Activated T-helper 2 cell treated with anti-CD3 and anti-CD28 coated beads, Interferon-gamma antibody, Interleukin-2, Interleukin-4, amounts not matched to agents 10 μg/mL and 5 μg/mL and 100 μg/mL, durations not matched to agents 14 hours and 24 hours and 36 hours (primary cell): Measurements from ENCODE around the gene ZEB2. TPM values are rescaled to one million over a fixed set of nuclear protein-coding genes. Genes with fewer than 3 reads are reported as not detected.

ENCODE experiments used
- DNase-seq: peaks from one replicate; pipeline ENCODE4 v3.0.0; 2021; ENCODE audit warnings: low spot score
- H3K27ac Mint-ChIP-seq: one replicate; pipeline ENCODE4 v1.8.0; 2021; ENCODE audit warnings: mixed read lengths
- H3K27me3 Mint-ChIP-seq: one replicate; pipeline ENCODE4 v1.8.0; 2021; ENCODE audit warnings: low read depth, mixed read lengths
- H3K36me3 Mint-ChIP-seq: one replicate; pipeline ENCODE4 v1.8.0; 2021; ENCODE audit warnings: low read depth, mixed read lengths
- H3K4me1 Mint-ChIP-seq: one replicate; pipeline ENCODE4 v1.8.0; 2021; ENCODE audit warnings: low read depth, mixed read lengths
- H3K4me3 Mint-ChIP-seq: one replicate; pipeline ENCODE4 v1.8.0; 2021; ENCODE audit warnings: low read depth, mild to moderate bottlenecking, moderate library complexity, mixed read lengths
- H3K9me3 Mint-ChIP-seq: one replicate; pipeline ENCODE4 v1.8.0; 2021; ENCODE audit warnings: mixed read lengths
- intact Hi-C: fragments of 100-400 bp; cut with micrococcal nuclease; formaldehyde crosslinking; loops from one replicate; pipeline ENCODE4 v1.15.1; 2023
- total RNA-seq: library from RNA; stranded (reverse); gene quantifications from 2 replicates; pipeline ENCODE4 v1.2.3, GENCODE V29; 2022

Gene ZEB2
- total RNA-seq, 1 donor from 2014 or later, result 53.2 TPM

DNA sequence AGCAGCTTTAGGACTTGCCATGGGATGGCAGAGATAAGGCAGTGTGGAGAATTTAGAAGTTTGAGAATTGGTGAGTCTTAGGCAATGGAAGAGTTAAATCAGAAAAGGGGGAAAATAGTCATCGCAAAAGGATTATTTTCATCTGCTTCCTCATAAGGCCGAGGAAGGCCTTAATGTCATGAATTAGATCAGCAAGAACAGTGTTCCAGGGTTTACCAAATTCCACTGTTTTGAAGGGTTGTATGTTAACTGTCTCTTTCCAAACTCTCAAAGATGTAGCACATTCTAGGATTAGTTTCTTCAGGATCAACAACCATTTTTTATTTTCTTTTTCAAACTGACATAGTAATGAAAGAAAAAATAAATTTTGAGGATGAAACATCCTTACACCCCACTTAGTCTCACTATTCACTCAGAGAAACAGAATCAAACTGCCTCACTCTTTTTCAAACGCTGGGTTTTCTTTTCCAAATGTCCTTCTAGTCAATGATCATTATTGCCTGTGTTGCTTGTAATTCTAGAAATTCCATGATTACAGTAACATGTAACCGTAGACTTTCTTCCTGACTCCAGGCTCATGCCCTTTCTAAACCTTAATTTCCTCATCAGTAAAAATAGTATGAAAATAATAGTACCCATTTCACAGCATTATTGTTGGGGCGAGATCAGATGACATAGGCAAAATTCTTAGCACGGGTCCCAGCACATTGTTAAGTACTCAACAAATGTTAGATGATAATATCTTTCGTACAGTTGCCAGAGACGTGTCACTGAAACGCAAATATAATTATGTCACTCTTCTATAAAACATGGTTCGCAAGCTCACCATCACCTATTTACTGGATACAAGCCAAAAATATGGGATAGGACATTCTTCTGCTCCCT, 23.6 kb downstream of the ZEB2 start:
- DNase-seq, result no peak
- Mint-ChIP-seq H3K4me1 (peaks cover 43% of the 10 kb centered on the region), H3K27me3 (no peaks in the 10 kb centered on the region), H3K9me3 (no peaks in the 10 kb centered on the region), H3K4me3 (no peak overlapping the region), H3K36me3 (peaks cover 55% of the 10 kb centered on the region), H3K27ac (no peak overlapping the region)
- intact Hi-C loops, result no loop called here

- Mint-ChIP-seq H3K36me3 (peaks cover 56% of the 10 kb centered on the region), H3K4me1 (peaks cover 35% of the 10 kb centered on the region), H3K27ac (no peak overlapping the region), H3K4me3 (no peak overlapping the region), H3K27me3 (no peaks in the 10 kb centered on the region), H3K9me3 (no peaks in the 10 kb centered on the region)
- intact Hi-C loops, result no loop called here
- no peak for DNase-seq
Measured at GRCh38 chr2:144495227-144496091, 24.5 kb downstream of the ZEB2 start.

DNA sequence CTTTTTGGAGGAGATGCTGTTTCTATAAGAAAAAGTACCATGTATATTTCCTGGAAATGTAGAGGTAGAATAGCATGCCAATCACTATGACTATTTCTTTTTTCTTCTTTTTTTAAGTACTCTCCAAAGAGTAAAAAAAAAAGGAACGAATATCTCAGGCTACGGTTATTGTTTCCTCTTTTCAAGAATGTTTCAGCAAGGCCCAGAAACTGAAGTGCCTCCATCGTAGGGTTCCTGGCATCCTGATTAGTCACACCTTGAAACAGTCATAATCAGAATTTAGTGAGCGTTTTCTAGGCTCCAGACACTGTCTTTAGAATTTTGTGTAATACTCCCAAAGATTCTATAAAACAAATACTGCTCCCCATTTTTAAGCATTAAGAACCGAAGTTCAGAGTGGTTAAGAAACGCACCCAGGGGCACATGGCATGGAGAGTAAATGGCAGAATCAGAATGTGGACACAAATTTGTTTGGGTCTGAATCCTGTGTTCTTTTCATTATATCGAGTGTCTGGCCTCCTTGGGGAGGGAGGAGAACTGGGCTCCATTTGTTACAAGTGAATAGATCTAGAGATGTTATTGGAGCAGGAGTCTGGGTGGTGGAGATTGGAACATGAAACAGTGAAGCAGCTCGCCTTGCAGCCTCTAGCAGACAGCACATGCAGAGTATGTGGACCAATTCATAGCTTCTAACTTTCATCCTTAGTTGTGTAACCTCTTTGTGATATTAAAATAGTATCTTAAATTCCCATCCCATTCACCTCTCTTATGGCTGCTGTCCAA, 26.7 kb downstream of the ZEB2 start:
- peaks cover 33% of the 10 kb centered on the region for H3K4me1 Mint-ChIP-seq
- H3K36me3 Mint-ChIP-seq, result peaks cover 54% of the 10 kb centered on the region
- H3K27me3 Mint-ChIP-seq, result no peaks in the 10 kb centered on the region
- no peak for DNase-seq
- H3K4me3 Mint-ChIP-seq, result no peak overlapping the region
- peak overlapping the region; percentile 55 for H3K27ac Mint-ChIP-seq
- no peaks in the 10 kb centered on the region for H3K9me3 Mint-ChIP-seq
- intact Hi-C loops, result loop anchor here (5.0 kb wide), 1 partner anchor 36 kb away; no protein-coding TSS in a partner anchor

GRCh38 chr2:144490857-144491256, 29.1 kb downstream of the ZEB2 start:
- peaks cover 1% of the 10 kb centered on the region for H3K27me3 Mint-ChIP-seq
- peaks cover 32% of the 10 kb centered on the region for H3K4me1 Mint-ChIP-seq
- DNase-seq, result no peak
- H3K36me3 Mint-ChIP-seq, result peaks cover 46% of the 10 kb centered on the region
- intact Hi-C loops, result loop anchor here (5.0 kb wide), 1 partner anchor 34 kb away; no protein-coding TSS in a partner anchor
- H3K27ac Mint-ChIP-seq, result no peak overlapping the region
- no peak overlapping the region for H3K4me3 Mint-ChIP-seq
- H3K9me3 Mint-ChIP-seq, result no peaks in the 10 kb centered on the region

DNA sequence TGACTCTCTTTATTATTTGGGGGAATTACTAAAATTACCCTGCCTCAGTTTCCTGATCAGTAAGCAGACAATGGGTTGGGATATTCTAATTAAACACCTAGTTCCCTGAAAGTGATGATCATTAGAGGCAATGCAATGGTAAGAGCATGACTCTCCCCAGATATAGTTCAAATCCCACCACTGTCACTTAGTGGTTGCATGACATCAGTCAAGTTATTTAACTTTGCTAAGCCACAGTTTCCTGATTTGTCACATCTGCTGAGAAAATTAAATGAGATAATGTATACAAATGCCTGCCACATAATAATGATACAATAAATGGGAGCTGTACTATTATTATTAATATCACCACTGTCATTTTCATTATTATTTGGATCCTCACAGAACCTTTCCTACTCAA, 29.9 kb downstream of the ZEB2 start:
- Mint-ChIP-seq H3K4me1 (peaks cover 28% of the 10 kb centered on the region), H3K4me3 (no peak overlapping the region), H3K27ac (no peak overlapping the region)

GRCh38 chr2:144489315-144489916, 30.5 kb downstream of the ZEB2 start:
- Mint-ChIP-seq H3K9me3 (no peaks in the 10 kb centered on the region), H3K4me3 (no peak overlapping the region), H3K4me1 (peaks cover 28% of the 10 kb centered on the region), H3K27ac (no peak overlapping the region), H3K27me3 (peaks cover 1% of the 10 kb centered on the region), H3K36me3 (peaks cover 43% of the 10 kb centered on the region)
- intact Hi-C loops, result no loop called here
- DNase-seq, result no peak

More for the DNA sequence above, 29.9 kb downstream of the ZEB2 start:
- peaks cover 45% of the 10 kb centered on the region for H3K36me3 Mint-ChIP-seq
- DNase-seq, result no peak
- no peaks in the 10 kb centered on the region for H3K9me3 Mint-ChIP-seq
- peaks cover 1% of the 10 kb centered on the region for H3K27me3 Mint-ChIP-seq
- intact Hi-C loops, result loop anchor here (5.0 kb wide), 1 partner anchor 33 kb away; no protein-coding TSS in a partner anchor

- peaks cover 1% of the 10 kb centered on the region for H3K27me3 Mint-ChIP-seq
- H3K4me1 Mint-ChIP-seq, result peaks cover 27% of the 10 kb centered on the region
- DNase-seq, result no peak
- H3K36me3 Mint-ChIP-seq, result peaks cover 42% of the 10 kb centered on the region
- no peak overlapping the region for H3K4me3 Mint-ChIP-seq
- no peak overlapping the region for H3K27ac Mint-ChIP-seq
- intact Hi-C loops, result loop anchor here (5.0 kb wide), 1 partner anchor 33 kb away; no protein-coding TSS in a partner anchor
- H3K9me3 Mint-ChIP-seq, result no peaks in the 10 kb centered on the region
Measured at GRCh38 chr2:144484201-144484948, 35.5 kb downstream of the ZEB2 start.

DNA sequence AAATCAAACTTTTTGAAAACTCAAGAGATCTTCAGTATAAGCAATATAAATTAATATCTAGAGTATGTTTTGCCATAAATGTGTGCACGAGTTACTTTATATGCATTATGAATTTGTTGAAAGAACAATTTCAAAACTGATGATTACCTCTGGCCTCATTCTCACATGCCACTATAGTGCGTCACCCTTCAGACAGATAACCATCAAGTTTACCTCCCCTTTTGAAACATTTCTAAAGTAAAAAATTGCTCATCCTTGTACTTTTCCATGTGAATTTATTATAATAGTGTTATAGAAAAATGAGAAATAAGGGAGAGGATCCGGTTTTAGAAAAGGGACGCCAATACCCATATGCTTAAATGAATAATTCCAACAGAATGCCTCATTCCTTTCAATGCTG, 38.3 kb downstream of the ZEB2 start:
- H3K27ac Mint-ChIP-seq, result no peak overlapping the region
- intact Hi-C loops, result loop anchor here (5.0 kb wide), 1 partner anchor 36 kb away; no protein-coding TSS in a partner anchor
- no peaks in the 10 kb centered on the region for H3K27me3 Mint-ChIP-seq
- H3K4me1 Mint-ChIP-seq, result peaks cover 26% of the 10 kb centered on the region
- H3K9me3 Mint-ChIP-seq, result no peaks in the 10 kb centered on the region
- DNase-seq, result no peak
- no peak overlapping the region for H3K4me3 Mint-ChIP-seq
- H3K36me3 Mint-ChIP-seq, result peaks cover 51% of the 10 kb centered on the region

- Mint-ChIP-seq H3K4me3 (no peak overlapping the region), H3K36me3 (peaks cover 56% of the 10 kb centered on the region), H3K9me3 (no peaks in the 10 kb centered on the region), H3K27me3 (no peaks in the 10 kb centered on the region), H3K4me1 (peaks cover 31% of the 10 kb centered on the region), H3K27ac (peak overlapping the region; percentile 59)
- no peak for DNase-seq
- intact Hi-C loops, result loop anchor here (5.0 kb wide), 1 partner anchor 36 kb away; no protein-coding TSS in a partner anchor
Measured at GRCh38 chr2:144481109-144481508, 38.8 kb downstream of the ZEB2 start.

- Mint-ChIP-seq H3K9me3 (no peaks in the 10 kb centered on the region), H3K36me3 (peaks cover 50% of the 10 kb centered on the region), H3K27me3 (no peaks in the 10 kb centered on the region), H3K27ac (no peak overlapping the region), H3K4me3 (no peak overlapping the region), H3K4me1 (peaks cover 35% of the 10 kb centered on the region)
- DNase-seq, result no peak
- intact Hi-C loops, result loop anchor here (5.0 kb wide), 1 partner anchor 37 kb away; no protein-coding TSS in a partner anchor
Measured at GRCh38 chr2:144480285-144480684, 39.6 kb downstream of the ZEB2 start.

- Mint-ChIP-seq H3K27me3 (no peaks in the 10 kb centered on the region), H3K36me3 (peaks cover 50% of the 10 kb centered on the region), H3K4me3 (no peak overlapping the region), H3K9me3 (no peaks in the 10 kb centered on the region), H3K4me1 (peaks cover 38% of the 10 kb centered on the region), H3K27ac (no peak overlapping the region)
- intact Hi-C loops, result loop anchor here (5.0 kb wide), 1 partner anchor 38 kb away; no protein-coding TSS in a partner anchor
- DNase-seq, result no peak
Measured at GRCh38 chr2:144479659-144480058, 40.3 kb downstream of the ZEB2 start.
